ENCODE measurements around the gene MRPL16.

DNA sequence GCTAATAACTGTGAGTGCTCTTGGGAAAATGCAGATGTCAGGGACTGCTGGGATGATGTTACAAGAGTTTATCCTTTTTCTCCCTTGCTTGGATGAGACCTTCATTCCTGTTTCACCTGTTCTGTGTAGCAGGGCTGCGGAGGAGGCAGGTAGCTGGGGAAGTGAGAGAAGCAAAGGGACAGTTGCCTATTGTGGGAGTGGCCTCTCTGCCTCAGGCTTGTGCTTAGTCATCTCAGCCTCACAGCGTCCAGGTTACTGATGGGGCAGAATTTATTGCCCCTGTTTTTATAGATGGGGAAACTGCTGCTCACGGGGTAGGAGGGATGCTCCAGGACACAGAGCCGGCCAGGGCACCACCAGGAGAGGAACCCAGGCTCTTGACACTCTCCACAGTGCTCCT lies 53.7 kb downstream of the MRPL16 start:
- TF ChIP-seq, protein P1, sequence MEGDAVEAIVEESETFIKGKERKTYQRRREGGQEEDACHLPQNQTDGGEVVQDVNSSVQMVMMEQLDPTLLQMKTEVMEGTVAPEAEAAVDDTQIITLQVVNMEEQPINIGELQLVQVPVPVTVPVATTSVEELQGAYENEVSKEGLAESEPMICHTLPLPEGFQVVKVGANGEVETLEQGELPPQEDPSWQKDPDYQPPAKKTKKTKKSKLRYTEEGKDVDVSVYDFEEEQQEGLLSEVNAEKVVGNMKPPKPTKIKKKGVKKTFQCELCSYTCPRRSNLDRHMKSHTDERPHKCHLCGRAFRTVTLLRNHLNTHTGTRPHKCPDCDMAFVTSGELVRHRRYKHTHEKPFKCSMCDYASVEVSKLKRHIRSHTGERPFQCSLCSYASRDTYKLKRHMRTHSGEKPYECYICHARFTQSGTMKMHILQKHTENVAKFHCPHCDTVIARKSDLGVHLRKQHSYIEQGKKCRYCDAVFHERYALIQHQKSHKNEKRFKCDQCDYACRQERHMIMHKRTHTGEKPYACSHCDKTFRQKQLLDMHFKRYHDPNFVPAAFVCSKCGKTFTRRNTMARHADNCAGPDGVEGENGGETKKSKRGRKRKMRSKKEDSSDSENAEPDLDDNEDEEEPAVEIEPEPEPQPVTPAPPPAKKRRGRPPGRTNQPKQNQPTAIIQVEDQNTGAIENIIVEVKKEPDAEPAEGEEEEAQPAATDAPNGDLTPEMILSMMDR (conservative IDR thresholded peaks at IDR 0.05; ENCODE audit: low read length) = no peak
- no peak for TF ChIP-seq EZH2phosphoT487 (IDR thresholded peaks at IDR 0.05; ENCODE audit: borderline replicate concordance, low read depth, low read length)
